GM21723 (cell line): ENCODE results near the gene NCKAP5.

Source experiments
- ATAC-seq: cut with Tn5 transposase; IDR thresholded peaks from one replicate; pipeline ENCODE4 v1.9.1; 2021; ENCODE audit warnings: mild to moderate bottlenecking, moderate library complexity; ENCODE audit not compliant: unreplicated experiment

NCKAP5 gene

GRCh38 chr2:133432778-133433177 lies 135.5 kb downstream of the NCKAP5 start:
- no peak for ATAC-seq

GRCh38 chr2:133431289-133431688 lies 137.0 kb downstream of the NCKAP5 start:
- no peak for ATAC-seq

GRCh38 chr2:133426791-133427190 lies 141.5 kb downstream of the NCKAP5 start:
- no peak for ATAC-seq

GRCh38 chr2:133425612-133426011 lies 142.7 kb downstream of the NCKAP5 start:
- ATAC-seq: no peak

- ATAC-seq: no peak
These were observed 143.4 kb downstream of the NCKAP5 start for GRCh38 chr2:133424876-133425275.

- no peak for ATAC-seq
These were observed 145.3 kb downstream of the NCKAP5 start for GRCh38 chr2:133422931-133423351.

GRCh38 chr2:133421516-133422324 lies 146.5 kb downstream of the NCKAP5 start:
- no peak for ATAC-seq

GRCh38 chr2:133420788-133421187 lies 147.5 kb downstream of the NCKAP5 start:
- ATAC-seq: no peak

- ATAC-seq: no peak
These were observed 149.6 kb downstream of the NCKAP5 start for GRCh38 chr2:133418671-133419070.

- no peak for ATAC-seq
These were observed 150.2 kb downstream of the NCKAP5 start for GRCh38 chr2:133418021-133418420.

- ATAC-seq: no peak
These were observed 150.8 kb downstream of the NCKAP5 start for GRCh38 chr2:133417415-133417814.

- ATAC-seq: no peak
These were observed 151.5 kb downstream of the NCKAP5 start for GRCh38 chr2:133416736-133417135.

- no peak for ATAC-seq
These were observed 152.1 kb downstream of the NCKAP5 start for GRCh38 chr2:133416146-133416545.

- ATAC-seq: no peak
These were observed 152.9 kb downstream of the NCKAP5 start for GRCh38 chr2:133415210-133415876.

GRCh38 chr2:133414486-133415209 lies 153.6 kb downstream of the NCKAP5 start:
- no peak for ATAC-seq

- no peak for ATAC-seq
These were observed 154.4 kb downstream of the NCKAP5 start for GRCh38 chr2:133413863-133414262.

GRCh38 chr2:133412694-133413093 lies 155.6 kb downstream of the NCKAP5 start:
- ATAC-seq: no peak

- ATAC-seq: no peak
These were observed 156.4 kb downstream of the NCKAP5 start for GRCh38 chr2:133411857-133412256.

- no peak for ATAC-seq
These were observed 157.2 kb downstream of the NCKAP5 start for GRCh38 chr2:133411101-133411500.

- no peak for ATAC-seq
These were observed 158.5 kb downstream of the NCKAP5 start for GRCh38 chr2:133409581-133410285.

GRCh38 chr2:133408671-133409070 lies 159.6 kb downstream of the NCKAP5 start:
- ATAC-seq: no peak
